Stimulated activated CD8-positive, alpha-beta memory T cell treated with anti-CD3 and anti-CD28 coated beads, Interleukin-15, amount 100 ng/mL, for 48 hours (primary cell): Measurements from ENCODE around the gene SUGP1.

Source experiments
- DNase-seq, 2 donors: peaks; one replicate each; pipeline ENCODE4 v3.0.0-alpha.2; 2020; ENCODE audit warnings: low read depth in 2 of 2

SUGP1 gene

GRCh38 chr19:19303411-19303810 is 16.9 kb downstream of the SUGP1 start:
- DNase-seq = no peak

DNA sequence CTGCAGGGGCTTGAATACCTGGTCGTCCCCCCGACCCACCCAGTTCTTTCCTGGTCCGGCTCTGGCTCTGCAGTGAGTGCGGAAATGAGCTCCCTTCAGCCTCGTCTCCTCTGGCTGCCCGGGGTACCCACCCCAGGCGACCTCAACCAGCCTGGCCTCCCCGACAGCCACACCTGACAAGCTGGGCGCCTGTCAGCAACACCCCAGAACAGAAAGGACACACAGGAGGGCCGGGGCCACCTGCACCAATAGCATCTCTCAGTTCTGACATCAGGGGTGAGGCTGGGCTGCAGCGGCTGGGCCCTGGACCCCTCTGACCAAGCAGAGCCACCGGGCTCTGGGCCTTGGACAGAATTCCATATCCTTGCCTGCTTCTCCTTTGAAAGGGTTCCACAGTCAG is 19.7 kb downstream of the SUGP1 start:
- DNase-seq = no peak

DNA sequence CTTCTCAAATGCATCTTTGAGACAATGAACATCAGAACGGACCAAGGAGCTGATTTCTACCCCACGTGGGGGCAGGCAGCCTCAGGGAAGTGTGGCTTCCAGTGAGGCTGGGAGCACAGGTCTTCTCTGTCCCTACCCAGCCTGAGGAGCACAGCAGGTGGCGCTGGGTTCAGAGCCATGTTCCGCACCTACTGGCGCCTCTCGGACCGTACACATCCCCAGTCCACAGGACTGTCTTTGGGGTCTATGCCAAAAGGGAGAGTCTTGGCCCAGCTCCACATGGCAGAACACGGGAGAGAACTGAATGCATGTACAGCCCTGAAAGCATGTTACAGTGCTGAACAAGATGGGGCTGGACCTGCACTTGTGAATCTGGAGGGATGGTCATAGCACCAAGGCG is 22.6 kb downstream of the SUGP1 start:
- DNase-seq = no peak

GRCh38 chr19:19296953-19297689 is 23.2 kb downstream of the SUGP1 start:
- no peak for DNase-seq

- no peak for DNase-seq
These were observed 25.4 kb downstream of the SUGP1 start for GRCh38 chr19:19294914-19295313.

- no peak for DNase-seq
These were observed 27.7 kb downstream of the SUGP1 start for GRCh38 chr19:19292607-19293006.

GRCh38 chr19:19285686-19286085 is 34.6 kb downstream of the SUGP1 start:
- DNase-seq = no peak

GRCh38 chr19:19280561-19280960 is 39.7 kb downstream of the SUGP1 start:
- DNase-seq = no peak

DNA sequence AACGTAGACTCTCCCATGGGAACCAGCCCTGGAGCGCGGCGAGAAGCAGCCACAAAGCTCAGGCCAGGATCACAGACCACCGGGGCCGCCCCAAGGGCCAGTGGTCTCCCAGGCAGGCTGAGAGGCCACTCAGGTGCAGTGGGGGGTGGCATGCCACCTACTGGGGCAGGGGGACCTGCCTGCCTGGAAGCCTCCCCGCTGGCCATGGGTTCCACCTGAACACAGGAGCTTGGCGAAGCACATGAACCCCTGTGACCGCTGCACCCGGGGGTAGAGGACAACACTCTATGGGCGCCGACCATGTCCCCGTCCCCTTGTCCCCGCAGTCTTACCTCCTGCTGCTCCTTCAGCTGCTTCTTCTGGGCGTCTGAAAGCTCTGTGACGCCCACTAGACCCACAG is 40.5 kb downstream of the SUGP1 start:
- DNase-seq = no peak

DNA sequence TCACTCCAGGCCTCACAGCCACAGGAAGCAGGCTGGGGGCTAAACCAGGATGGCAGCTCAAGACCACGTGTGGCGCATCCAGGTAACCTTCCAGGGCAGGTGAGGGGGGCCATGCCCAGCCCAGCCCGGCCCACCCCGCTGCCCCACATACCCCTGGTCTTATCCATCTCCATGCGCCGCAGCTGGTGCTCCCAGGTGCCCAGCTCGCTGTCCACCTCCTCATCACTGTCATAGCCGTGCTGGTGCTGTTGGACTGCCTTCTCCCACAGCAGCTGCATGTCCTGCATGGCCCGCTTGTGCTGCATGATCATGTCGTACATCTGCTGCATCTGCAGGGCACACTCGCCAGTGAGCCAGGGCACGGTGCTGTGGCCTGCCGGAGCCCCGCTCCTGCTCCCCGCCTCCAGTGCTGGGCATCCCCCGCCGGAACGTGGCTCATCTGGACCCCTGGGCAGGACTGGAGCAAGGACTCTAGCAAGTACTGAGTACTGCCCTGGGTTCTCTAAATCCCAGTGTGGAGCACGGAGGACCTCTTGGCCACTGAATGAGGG is 41.2 kb downstream of the SUGP1 start:
- DNase-seq = no peak

- DNase-seq = no peak
These were observed 42.0 kb downstream of the SUGP1 start for GRCh38 chr19:19278315-19278714.

DNA sequence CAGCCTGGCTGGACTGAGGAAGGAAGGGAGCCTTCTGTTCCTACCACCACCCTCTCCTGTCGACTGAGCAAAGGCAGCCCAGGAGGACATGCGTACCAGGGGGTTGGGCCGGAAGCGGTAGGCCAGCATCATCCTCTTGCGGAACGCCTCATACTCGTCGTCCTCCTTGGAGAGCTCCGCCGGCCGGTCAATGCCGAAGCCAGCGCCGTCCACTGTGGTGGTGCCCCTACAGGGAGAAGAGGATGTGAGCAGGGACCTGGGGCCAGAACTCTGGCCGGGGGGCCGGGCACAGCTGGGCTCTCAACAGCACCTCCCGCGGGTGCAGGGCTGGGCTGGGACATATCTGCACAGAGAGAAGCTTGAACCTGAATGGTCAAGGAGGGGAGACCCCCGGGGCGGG is 43.5 kb downstream of the SUGP1 start:
- DNase-seq = no peak

GRCh38 chr19:19276386-19276785 is 43.9 kb downstream of the SUGP1 start:
- no peak for DNase-seq

DNA sequence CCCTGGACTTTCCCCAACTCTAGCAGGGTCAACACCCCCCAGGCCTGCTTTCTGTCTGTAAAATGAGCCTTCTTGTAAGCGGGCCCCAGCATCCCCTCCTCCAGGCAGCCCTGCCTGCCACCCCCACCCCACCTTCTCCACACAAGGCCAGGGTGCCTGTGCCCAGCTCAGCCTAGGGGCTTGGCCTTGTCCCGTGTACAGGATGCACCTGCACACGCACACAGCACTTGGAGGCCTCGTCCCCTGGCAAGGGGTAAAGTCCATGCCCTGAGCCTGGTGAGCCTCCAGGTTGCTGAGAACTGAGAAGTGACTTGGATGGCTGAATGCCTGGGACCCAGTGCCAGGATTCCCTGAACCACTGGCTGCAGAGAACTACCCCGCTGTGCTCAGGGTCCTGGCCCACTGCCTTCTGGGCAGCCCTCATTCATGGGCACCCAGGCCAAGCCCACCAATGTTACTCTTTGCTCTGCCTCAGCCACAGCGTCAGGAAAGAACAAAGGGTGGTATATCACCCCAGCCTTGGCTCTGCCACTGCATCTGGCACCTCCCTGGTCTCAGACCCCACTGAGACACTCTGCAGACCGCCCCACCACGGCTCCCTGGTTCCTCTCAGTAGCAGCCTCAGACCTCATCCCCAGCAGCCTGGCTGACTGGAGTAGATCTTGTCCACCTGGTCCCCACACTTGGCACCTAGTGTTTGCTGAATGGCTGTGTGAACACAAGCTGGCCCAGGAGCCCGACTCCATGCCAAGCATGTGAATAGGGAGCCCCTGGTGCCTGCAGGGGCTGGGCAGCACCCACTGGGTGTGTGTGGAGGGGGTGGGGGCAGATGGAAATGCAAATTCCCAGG is 45.4 kb downstream of the SUGP1 start:
- DNase-seq = no peak

DNA sequence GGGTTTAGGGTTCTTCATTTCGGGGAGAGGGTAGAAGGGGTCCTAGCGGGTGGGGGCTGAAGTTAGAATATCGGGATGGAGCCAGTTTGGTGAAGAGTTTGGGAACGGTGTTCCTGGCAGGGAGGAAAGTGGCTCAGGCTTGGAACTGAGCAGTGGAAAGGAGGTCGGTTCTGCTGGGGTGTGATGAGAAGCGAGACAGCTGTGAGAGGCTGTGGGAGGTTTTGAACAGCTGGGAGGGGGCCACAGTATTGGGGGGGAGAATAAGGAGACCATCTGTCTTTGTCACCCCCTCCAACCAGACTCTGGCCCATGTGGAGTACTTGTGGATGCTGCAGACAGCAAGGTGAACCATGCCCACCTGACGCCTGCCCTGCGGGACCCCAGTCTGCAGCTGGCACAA is 46.2 kb downstream of the SUGP1 start:
- DNase-seq = no peak

- no peak for DNase-seq
These were observed 48.3 kb downstream of the SUGP1 start for GRCh38 chr19:19271828-19272599.

DNA sequence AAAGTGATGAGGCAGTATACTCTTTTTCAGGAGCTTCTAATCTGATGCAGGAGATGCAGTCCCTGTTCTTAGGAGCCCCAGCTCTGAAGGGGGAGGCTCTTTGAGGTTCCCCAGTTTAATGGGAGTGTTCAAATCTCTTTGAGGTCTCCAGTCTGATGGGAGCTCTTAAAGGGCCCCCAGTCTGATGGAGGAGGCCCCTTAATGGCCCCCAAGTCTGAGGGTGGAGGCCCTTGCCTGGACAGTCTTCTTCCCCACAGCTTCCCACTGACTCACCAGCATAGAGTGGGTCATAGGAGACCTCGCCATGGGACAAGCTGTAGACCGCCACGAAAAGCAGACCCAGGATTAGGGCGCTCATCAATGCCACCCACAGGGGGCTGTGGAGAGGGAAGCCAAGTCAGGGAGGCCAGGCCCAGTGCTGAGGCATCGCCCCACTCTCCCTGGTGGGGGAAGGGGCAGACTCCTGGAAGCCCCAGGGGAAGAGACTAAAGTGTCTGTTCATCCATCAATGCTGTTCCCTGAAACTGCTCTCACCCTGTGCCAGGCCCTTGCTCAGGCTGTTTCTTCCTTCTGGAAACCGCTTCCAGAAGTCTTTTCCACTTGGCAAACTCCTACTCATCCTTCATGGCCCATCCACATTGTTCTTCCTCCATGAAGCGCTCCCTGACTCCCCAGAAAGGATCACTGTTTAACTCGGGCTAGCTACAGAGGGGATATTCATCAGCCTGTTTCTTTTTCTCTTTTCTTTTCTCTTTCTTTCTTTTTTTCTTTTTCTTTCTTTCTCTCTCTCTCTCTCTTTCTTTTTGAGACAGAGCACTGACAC is 49.3 kb downstream of the SUGP1 start:
- DNase-seq = no peak

GRCh38 chr19:19269952-19270694 is 50.2 kb downstream of the SUGP1 start:
- DNase-seq = no peak

DNA sequence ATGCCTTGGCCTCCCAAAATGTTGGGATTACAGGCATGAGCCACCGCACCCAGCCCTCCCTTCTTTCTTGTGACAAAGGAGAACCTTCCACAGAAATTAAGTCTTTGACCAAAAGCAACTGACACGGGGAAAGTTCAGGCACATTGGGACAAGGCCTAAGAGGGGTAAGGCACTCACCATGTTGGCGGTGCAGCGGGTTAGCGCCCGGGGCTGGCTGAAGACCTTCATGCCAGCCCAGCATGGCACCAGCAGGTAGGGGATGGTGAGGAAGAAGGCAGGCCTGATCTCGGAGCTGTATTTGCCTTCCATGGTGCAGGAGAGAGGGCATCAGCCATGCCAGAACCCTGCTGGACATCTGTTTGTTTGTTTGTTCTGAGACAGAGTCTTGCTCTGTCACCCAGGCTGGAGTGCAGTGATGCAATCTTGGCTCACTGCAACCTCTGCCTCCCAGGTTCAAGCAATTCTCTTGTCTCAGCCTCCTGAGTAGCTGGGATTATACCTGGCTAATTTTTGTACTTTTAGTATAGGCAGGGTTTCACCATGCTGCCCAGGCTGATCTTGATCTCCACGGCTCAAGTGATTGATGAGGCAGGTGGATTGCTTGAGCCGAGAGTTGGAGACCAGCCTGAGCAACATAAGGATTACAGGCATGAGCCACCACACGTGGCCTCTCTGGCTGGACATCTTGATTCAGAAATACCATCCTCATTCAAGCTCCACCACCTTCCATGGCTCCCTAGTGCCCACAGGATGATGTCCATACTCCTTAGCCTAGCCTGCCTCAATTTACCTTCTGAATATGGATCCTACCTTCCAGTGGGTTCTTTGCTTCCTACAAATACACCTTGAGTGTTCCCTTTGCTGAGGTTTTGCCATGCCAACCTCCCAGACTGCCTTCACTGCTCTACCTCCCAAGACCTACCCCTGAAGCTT is 51.6 kb downstream of the SUGP1 start:
- no peak for DNase-seq
